H1 (cell line): Measurements from ENCODE around the gene WDR37. TPM values are rescaled to one million over a fixed set of nuclear protein-coding genes. Genes with fewer than 3 reads are reported as not detected.

Experiments
- CHD1 ChIP-seq: IDR thresholded peaks from 2 replicates; pipeline ENCODE4 v1.6.1; 2012; ENCODE audit warnings: low read depth, low read length, improper control_type of control experiment
- KDM4A ChIP-seq: IDR thresholded peaks from one replicate; pipeline ENCODE4 v1.7.1; 2012; ENCODE audit warnings: low read depth, mild to moderate bottlenecking, moderate library complexity, low read length, inconsistent platforms; ENCODE audit not compliant: severe bottlenecking
- NANOG ChIP-seq: IDR thresholded peaks from 2 replicates; pipeline ENCODE4 v1.6.1; 2011; ENCODE audit warnings: low read length, low read depth, mild to moderate bottlenecking, inconsistent platforms; ENCODE audit not compliant: insufficient read depth, poor library complexity, severe bottlenecking
- TAF1 ChIP-seq: IDR thresholded peaks from 2 replicates; pipeline ENCODE4 v1.6.1; 2011; ENCODE audit warnings: mild to moderate bottlenecking, low read depth, low read length
- polyA plus RNA-seq, 7 experiments: library from polyadenylated mRNA; depleted of rRNA in 3 of 7; stranded (reverse) in 5 of 7; unstranded in 2 of 7; fragments of >200 nt in 5 of 7; fragments of 200-250 nt in 2 of 7; gene quantifications; 1 replicate in 5 of 7; 2 replicates in 1 of 7; 4 replicates in 1 of 7; pipeline versions ENCODE4 v1.2.1 to v1.2.3, GENCODE V29; 2011 to 2013; ENCODE audit warnings: missing spikeins in 2 of 7, mixed read lengths in 2 of 7
- total RNA-seq: library from RNA; stranded (reverse); fragmentation: NEBNext Ultra II Directional; extraction: Animal tissue kit (Norgen Biotek cat#: 25700); gene quantifications from 2 replicates; pipeline ENCODE4 v1.2.1, GENCODE V29; 2021

WDR37 gene
- total and polyA plus RNA-seq, 2 of the 8 experiments (the other 6 are each of a cell fraction or from before 2014, with no cell fraction given), result 9.6 to 12.0 TPM

DNA sequence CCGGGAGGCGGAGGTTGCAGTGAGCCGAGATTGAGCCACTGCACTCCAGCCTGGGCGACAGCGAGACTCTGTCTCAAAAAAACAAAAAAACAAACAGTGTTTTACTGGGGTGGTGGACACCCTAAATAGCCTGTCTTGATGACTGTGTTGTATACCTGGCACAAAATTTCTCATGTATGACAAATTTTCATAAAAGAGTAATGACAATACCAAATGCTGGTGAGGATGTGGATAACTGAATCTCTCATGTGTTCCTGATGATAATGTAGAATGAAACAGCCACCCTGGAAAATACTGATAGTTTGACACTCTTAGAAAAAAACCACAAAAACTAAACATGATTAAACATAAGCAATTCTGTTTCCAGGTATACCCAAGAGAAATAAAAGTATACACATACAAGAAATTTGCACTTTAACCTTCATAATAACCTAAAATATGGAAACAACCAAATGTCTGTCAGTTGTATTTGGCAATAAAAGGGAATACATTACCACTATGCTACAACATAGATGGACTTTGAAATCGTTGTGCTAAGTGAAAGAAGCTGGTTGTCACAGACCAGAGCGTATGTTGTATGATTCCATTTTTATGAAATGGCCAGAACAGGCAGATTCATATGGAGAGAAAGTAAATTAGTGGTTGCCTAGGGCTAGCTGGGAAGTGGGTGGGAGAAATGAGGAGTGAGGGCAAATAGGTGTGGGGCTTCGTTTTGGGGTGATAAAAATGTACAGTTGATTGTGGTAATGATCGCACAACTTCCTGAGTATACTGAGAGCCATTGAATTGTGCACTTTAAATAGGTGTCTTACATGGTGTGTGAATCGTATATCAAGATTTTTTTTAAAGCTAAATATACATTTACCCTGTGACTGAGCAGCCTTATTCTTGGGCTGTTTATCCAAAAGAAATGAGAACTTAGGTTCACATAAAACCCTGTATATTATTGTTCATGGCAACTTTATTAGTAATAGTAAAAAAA, 12.5 kb downstream of the WDR37 start (continued):
- TF ChIP-seq NANOG (no peak), TAF1 (no peak), CHD1 (no peak), KDM4A (no peak)
